ENCODE measurements around the gene LSM14B.

DNA sequence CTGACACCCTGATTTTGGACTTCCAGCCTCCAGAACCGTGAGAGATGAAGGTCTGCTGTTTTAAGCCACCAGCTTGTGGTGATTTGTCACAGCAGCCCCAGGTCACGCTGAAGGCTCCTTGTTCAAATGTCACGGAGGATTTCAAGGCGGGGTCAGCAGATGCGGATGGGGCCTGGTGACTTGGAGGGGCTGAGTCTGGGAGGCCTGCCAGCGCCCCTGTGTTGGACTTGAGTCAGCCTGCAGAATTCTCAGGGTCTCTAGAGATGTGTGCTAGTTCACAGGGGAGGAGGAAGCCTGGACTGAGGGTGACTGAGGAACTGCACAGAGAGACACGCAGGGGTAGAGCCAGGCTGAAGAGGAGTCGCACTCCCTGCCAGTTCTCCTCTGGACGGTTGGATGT lies 37.1 kb upstream of the LSM14B start:
- TF ChIP-seq EP300 (IDR thresholded peaks at IDR 0.05) = no peak
- TF ChIP-seq POLR2A (IDR thresholded peaks at IDR 0.05) = no peak
- TF ChIP-seq, protein P1, sequence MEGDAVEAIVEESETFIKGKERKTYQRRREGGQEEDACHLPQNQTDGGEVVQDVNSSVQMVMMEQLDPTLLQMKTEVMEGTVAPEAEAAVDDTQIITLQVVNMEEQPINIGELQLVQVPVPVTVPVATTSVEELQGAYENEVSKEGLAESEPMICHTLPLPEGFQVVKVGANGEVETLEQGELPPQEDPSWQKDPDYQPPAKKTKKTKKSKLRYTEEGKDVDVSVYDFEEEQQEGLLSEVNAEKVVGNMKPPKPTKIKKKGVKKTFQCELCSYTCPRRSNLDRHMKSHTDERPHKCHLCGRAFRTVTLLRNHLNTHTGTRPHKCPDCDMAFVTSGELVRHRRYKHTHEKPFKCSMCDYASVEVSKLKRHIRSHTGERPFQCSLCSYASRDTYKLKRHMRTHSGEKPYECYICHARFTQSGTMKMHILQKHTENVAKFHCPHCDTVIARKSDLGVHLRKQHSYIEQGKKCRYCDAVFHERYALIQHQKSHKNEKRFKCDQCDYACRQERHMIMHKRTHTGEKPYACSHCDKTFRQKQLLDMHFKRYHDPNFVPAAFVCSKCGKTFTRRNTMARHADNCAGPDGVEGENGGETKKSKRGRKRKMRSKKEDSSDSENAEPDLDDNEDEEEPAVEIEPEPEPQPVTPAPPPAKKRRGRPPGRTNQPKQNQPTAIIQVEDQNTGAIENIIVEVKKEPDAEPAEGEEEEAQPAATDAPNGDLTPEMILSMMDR (IDR thresholded peaks at IDR 0.05) = no peak
